Karpas-422 (cell line): Measurements from ENCODE around the gene NECTIN4. TPM values are rescaled to one million over a fixed set of nuclear protein-coding genes. Genes with fewer than 3 reads are reported as not detected.

Source experiments
- small RNA-seq: library from RNA; depleted of rRNA; stranded (forward); fragments of <200 nt; gene quantifications from one replicate; pipeline ENCODE3, GENCODE V24; 2014
- total RNA-seq: library from RNA; depleted of rRNA; stranded (reverse); fragments of >200 nt; shearing (Covaris generic); gene quantifications from 2 replicates; pipeline ENCODE4 v1.2.3, GENCODE V29; 2014; ENCODE audit warnings: low replicate concordance; rRNA removed

NECTIN4 gene
- total RNA-seq, 1 experiment from 2014 or later, result not detected

Small RNA genes within 50 kb of the gene (small RNA-seq; reads per million reads assigned to genes)
- not detected for gene AL591806.2

Other genes starting within 250 kb of the NECTIN4 start
- gene CD244, start 226.7 kb downstream of the NECTIN4 start, total RNA-seq, result not detected in 2 replicates
- not detected in 2 replicates for gene ITLN1, start 204.4 kb downstream of the NECTIN4 start, total RNA-seq
- not detected in 2 replicates for gene ITLN2, start 134.7 kb downstream of the NECTIN4 start, total RNA-seq
- gene F11R, start 68.4 kb downstream of the NECTIN4 start, total RNA-seq, result 0.36 and 6.5 TPM in 2 replicates
- 16.0 and 32.3 TPM in 2 replicates for gene TSTD1, start 50.6 kb downstream of the NECTIN4 start, total RNA-seq
- 61.2 and 111 TPM in 2 replicates for gene USF1, start 43.6 kb downstream of the NECTIN4 start, total RNA-seq
- 36.5 and 59.6 TPM in 2 replicates for gene ARHGAP30, start 19.7 kb downstream of the NECTIN4 start, total RNA-seq
- 6.1 and 11.0 TPM in 2 replicates for gene KLHDC9, start 8.8 kb upstream of the NECTIN4 start, total RNA-seq
- 34.1 and 71.0 TPM in 2 replicates for gene PFDN2, start 28.5 kb upstream of the NECTIN4 start, total RNA-seq
- gene NIT1, start 28.5 kb upstream of the NECTIN4 start, total RNA-seq, result 41.5 and 44.0 TPM in 2 replicates
- gene DEDD, start 43.1 kb upstream of the NECTIN4 start, total RNA-seq, result 24.2 and 25.6 TPM in 2 replicates
- 72.5 and 100.0 TPM in 2 replicates for gene UFC1, start 64.4 kb upstream of the NECTIN4 start, total RNA-seq
- 21.9 and 43.9 TPM in 2 replicates for gene USP21, start 69.9 kb upstream of the NECTIN4 start, total RNA-seq
- gene PPOX, start 76.9 kb upstream of the NECTIN4 start, total RNA-seq, result 37.0 and 60.8 TPM in 2 replicates
- 34.9 and 54.7 TPM in 2 replicates for gene B4GALT3, start 87.9 kb upstream of the NECTIN4 start, total RNA-seq
- 0.15 TPM in 1 of 2 replicates, not detected in the other for gene ADAMTS4, start 109.5 kb upstream of the NECTIN4 start, total RNA-seq
- gene NDUFS2, start 112.8 kb upstream of the NECTIN4 start, total RNA-seq, result 134 and 167 TPM in 2 replicates
- not detected in 2 replicates for gene FCER1G, start 125.7 kb upstream of the NECTIN4 start, total RNA-seq
- not detected in 2 replicates for gene APOA2, start 134.1 kb upstream of the NECTIN4 start, total RNA-seq
- gene TOMM40L, start 136.5 kb upstream of the NECTIN4 start, total RNA-seq, result 9.5 and 12.6 TPM in 2 replicates
- not detected in 2 replicates for gene NR1I3, start 148.6 kb upstream of the NECTIN4 start, total RNA-seq
- gene PCP4L1, start 169.2 kb upstream of the NECTIN4 start, total RNA-seq, result 0.14 TPM in 1 of 2 replicates, not detected in the other
- gene MPZ, start 220.4 kb upstream of the NECTIN4 start, total RNA-seq, result 4.0 and 6.9 TPM in 2 replicates
- gene SDHC, start 224.8 kb upstream of the NECTIN4 start, total RNA-seq, result 14.2 and 48.8 TPM in 2 replicates